HFFc6 (cell line): Measurements from ENCODE around the gene PACRG. TPM values are rescaled to one million over a fixed set of nuclear protein-coding genes. Genes with fewer than 3 reads are reported as not detected.

Source experiments
- DNase-seq: peaks from one replicate; pipeline ENCODE4 v3.0.0-alpha.2; 2018
- H3K27ac Mint-ChIP-seq: 2 replicates; pipeline ENCODE4 v1.8.0; 2020; ENCODE audit warnings: mild to moderate bottlenecking, mixed read lengths
- H3K27me3 Mint-ChIP-seq: 2 replicates; pipeline ENCODE4 v1.8.0; 2021; ENCODE audit warnings: mild to moderate bottlenecking, moderate library complexity, mixed read lengths; ENCODE audit not compliant: insufficient read depth
- H3K36me3 Mint-ChIP-seq: 2 replicates; pipeline ENCODE4 v1.8.0; 2021; ENCODE audit warnings: low read depth, mixed read lengths
- H3K4me1 Mint-ChIP-seq: 2 replicates; pipeline ENCODE4 v1.8.0; 2020; ENCODE audit warnings: low read depth, mixed read lengths
- H3K4me3 Mint-ChIP-seq: 2 replicates; pipeline ENCODE4 v1.8.0; 2020; ENCODE audit warnings: mild to moderate bottlenecking, moderate library complexity, mixed read lengths
- H3K9me3 Mint-ChIP-seq: 2 replicates; pipeline ENCODE4 v1.8.0; 2020; ENCODE audit warnings: mild to moderate bottlenecking, mixed read lengths
- CTCF ChIP-seq: fragments of 200-600 bp; sonication (generic); IDR thresholded peaks from 2 replicates; pipeline ENCODE4 v1.5.0; 2021; ENCODE audit warnings: antibody characterized with exemption, mild to moderate bottlenecking
- total RNA-seq, 6 experiments: library from RNA; stranded (reverse); fragmentation: NEBNext Ultra II Directional; extraction: Animal tissue kit (Norgen Biotek cat#: 25700); gene quantifications; 2 replicates in 1 of 6; 3 replicates in 5 of 6; pipeline ENCODE4 v1.2.3, GENCODE V29; 2021

The PACRG gene
- total RNA-seq, 6 experiments from 2014 or later = not detected

- TF ChIP-seq CTCF = no peak
- Mint-ChIP-seq H3K27ac (no peak overlapping the region), H3K4me3 (no peak overlapping the region), H3K4me1 (no peaks in the 10 kb centered on the region), H3K9me3 (peaks cover 28% of the 10 kb centered on the region), H3K36me3 (no peaks in the 10 kb centered on the region), H3K27me3 (no peaks in the 10 kb centered on the region)
- DNase-seq = no peak
Measured at GRCh38 chr6:162751211-162751859, 23.6 kb downstream of the PACRG start.

- peaks cover 27% of the 10 kb centered on the region for H3K9me3 Mint-ChIP-seq
- no peaks in the 10 kb centered on the region for H3K4me1 Mint-ChIP-seq
- H3K27ac Mint-ChIP-seq = no peak overlapping the region
- DNase-seq = no peak
- no peaks in the 10 kb centered on the region for H3K36me3 Mint-ChIP-seq
- H3K27me3 Mint-ChIP-seq = no peaks in the 10 kb centered on the region
- no peak overlapping the region for H3K4me3 Mint-ChIP-seq
- TF ChIP-seq CTCF = no peak
Measured at GRCh38 chr6:162753775-162754174, 26.0 kb downstream of the PACRG start.

GRCh38 chr6:162770136-162770535 lies 42.4 kb downstream of the PACRG start:
- no peak overlapping the region for H3K4me3 Mint-ChIP-seq
- no peak for DNase-seq
- H3K27ac Mint-ChIP-seq = no peak overlapping the region
- no peak for TF ChIP-seq CTCF
- no peaks in the 10 kb centered on the region for H3K4me1 Mint-ChIP-seq
- H3K36me3 Mint-ChIP-seq = no peaks in the 10 kb centered on the region; the same call in 1 of the 2 replicates
- H3K9me3 Mint-ChIP-seq = peaks cover 35% of the 10 kb centered on the region
- H3K27me3 Mint-ChIP-seq = no peaks in the 10 kb centered on the region

- Mint-ChIP-seq H3K9me3 (peaks cover 35% of the 10 kb centered on the region), H3K27me3 (no peaks in the 10 kb centered on the region), H3K36me3 (no peaks in the 10 kb centered on the region; the same call in 1 of the 2 replicates), H3K27ac (no peak overlapping the region), H3K4me1 (no peaks in the 10 kb centered on the region), H3K4me3 (no peak overlapping the region)
- DNase-seq = no peak
- no peak for TF ChIP-seq CTCF
Measured at GRCh38 chr6:162770955-162771354, 43.2 kb downstream of the PACRG start.

- Mint-ChIP-seq H3K4me3 (no peak overlapping the region), H3K9me3 (peaks cover 39% of the 10 kb centered on the region), H3K36me3 (no peaks in the 10 kb centered on the region; the same call in 1 of the 2 replicates), H3K27me3 (no peaks in the 10 kb centered on the region), H3K27ac (no peak overlapping the region), H3K4me1 (no peaks in the 10 kb centered on the region)
- DNase-seq = no peak
- no peak for TF ChIP-seq CTCF
Measured at GRCh38 chr6:162772466-162772865, 44.7 kb downstream of the PACRG start.
